DND-41 (cell line): ENCODE data around the gene SLC26A2.

ENCODE experiments used
- CTCF ChIP-seq: IDR thresholded peaks from 2 replicates; pipeline ENCODE4 v1.5.1; 2012; ENCODE audit warnings: borderline replicate concordance, low read length, moderate library complexity, mild to moderate bottlenecking; ENCODE audit not compliant: poor library complexity, severe bottlenecking; ENCODE audit errors: extremely low read depth
- EZH2 ChIP-seq: IDR thresholded peaks from 3 replicates; pipeline ENCODE4 v1.6.1; 2012; ENCODE audit warnings: borderline replicate concordance, low read depth, mild to moderate bottlenecking, moderate library complexity, low read length, inconsistent platforms; ENCODE audit not compliant: severe bottlenecking

- TF ChIP-seq CTCF (no peak), EZH2 (no peak)
Observed at GRCh38 chr5:150021491-150022157, 61.1 kb downstream of the SLC26A2 start.
